AG09309 (cell line): ENCODE data around the gene ATP8B1.

Experiments
- DNase-seq: peaks from one replicate; pipeline ENCODE4 v3.0.0-alpha.2; 2010; ENCODE audit warnings: low read depth
- H3K4me3 ChIP-seq: 2 replicates; pipeline ENCODE4 v1.5.1; 2011; ENCODE audit warnings: mild to moderate bottlenecking, low read depth, low read length, moderate library complexity; ENCODE audit not compliant: control insufficient read depth
- CTCF ChIP-seq: IDR thresholded peaks from 2 replicates; pipeline ENCODE4 v1.5.1; 2011; ENCODE audit warnings: mild to moderate bottlenecking, low read depth, low read length, inconsistent platforms; ENCODE audit not compliant: insufficient read depth, control insufficient read depth; ENCODE audit errors: missing control alignments

Gene ATP8B1

GRCh38 chr18:57771626-57772025 lies 31.5 kb downstream of the ATP8B1 start:
- DNase-seq, result no peak
- H3K4me3 ChIP-seq, result no peak overlapping the region
- TF ChIP-seq CTCF, result no peak

- no peak for DNase-seq
- H3K4me3 ChIP-seq, result no peak overlapping the region
These were observed 31.9 kb downstream of the ATP8B1 start for GRCh38 chr18:57771193-57771592.

DNA sequence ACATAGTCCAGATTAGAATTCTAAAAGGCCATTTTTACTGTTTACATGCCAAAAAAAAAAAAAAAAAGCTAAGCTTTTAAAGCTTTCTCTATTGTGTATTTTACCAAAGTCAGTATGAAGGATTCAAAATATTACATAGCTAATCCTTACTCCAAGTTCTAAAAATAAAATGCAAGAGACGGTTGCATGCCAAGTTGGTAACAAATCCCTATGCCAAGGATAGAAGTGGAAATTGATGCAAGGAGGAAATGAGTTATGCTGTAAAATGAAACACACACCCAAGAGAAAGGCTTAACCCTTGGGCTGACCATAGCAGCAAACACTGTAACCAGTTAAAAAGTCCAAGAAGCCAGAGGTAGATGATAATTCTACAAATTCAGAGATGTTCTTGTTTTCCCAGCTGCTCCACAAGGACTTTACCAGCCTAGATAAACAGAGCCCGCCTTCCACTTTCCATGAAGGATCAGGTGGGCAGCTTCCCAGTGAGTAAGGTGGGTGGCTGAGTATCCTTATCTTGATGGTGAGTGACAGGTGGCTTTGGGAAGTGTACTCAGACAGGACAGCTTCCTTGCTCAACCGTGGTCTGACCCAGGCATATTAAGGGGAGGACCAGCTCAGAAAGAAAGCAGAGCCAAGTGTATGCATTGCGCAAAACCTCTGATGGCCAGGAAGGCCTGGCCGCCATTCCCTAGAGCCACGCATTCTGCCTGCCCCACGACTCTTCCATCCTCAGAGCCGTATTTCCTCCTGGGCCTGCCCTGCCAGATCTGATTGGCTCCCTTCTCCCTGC lies 34.4 kb downstream of the ATP8B1 start:
- DNase-seq, result peak; percentile 72
- TF ChIP-seq CTCF, result no peak
- H3K4me3 ChIP-seq, result no peak overlapping the region

More at GRCh38 chr18:57771193-57771592, 31.9 kb downstream of the ATP8B1 start:
- TF ChIP-seq CTCF, result no peak

DNA sequence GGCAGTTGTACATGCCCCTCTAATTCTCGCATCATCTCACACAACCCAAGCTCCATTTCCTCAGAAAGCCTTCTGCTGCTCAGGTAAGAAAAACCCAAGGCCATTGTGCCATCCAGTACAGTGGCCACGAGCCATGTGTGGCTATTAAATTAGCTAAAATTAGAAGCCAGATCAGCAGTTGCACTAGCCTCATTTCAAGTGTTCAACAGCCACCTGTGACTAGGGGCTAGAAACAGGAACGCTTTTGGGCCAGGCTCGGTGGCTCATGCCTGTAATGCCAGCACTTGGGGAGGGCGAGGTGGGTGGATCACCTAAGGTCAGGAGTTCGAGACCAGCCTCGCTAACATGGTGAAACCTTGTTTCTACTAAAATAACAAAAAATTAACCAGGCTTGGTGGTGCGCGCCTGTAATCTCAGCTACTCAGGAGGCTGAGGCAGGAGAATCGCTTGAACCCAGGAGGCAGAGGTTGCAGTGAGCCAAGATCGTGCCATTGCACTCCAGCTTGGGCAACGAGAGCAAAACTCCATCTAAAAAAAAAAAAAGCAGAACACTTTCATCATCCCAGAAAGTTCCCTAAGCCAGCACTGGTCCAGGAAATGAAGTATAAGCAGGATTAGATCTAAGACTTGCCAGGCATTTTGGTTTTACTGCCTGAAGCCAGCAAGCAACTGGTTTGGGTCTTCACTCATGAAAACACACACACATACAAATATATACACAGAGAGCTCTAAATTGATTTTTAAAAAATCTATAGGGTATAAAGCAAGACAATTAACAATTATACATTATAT lies 35.7 kb downstream of the ATP8B1 start:
- DNase-seq, result no peak
- TF ChIP-seq CTCF, result no peak
- no peak overlapping the region for H3K4me3 ChIP-seq

- DNase-seq, result no peak
- no peak for TF ChIP-seq CTCF
- H3K4me3 ChIP-seq, result no peak overlapping the region
These were observed 38.1 kb downstream of the ATP8B1 start for GRCh38 chr18:57764995-57765394.

GRCh38 chr18:57764087-57764486 lies 39.0 kb downstream of the ATP8B1 start:
- no peak overlapping the region for H3K4me3 ChIP-seq
- DNase-seq, result no peak
- no peak for TF ChIP-seq CTCF
